Activated T-cell treated with anti-CD3 and anti-CD28 coated beads, Interleukin-2, amount 50 U/mL, for 4 hours (primary cell): Measurements from ENCODE around the gene CHD9. TPM values are rescaled to one million over a fixed set of nuclear protein-coding genes. Genes with fewer than 3 reads are reported as not detected.
A peak's percentile ranks its signal among the peaks of the same experiment; 100 is the strongest.

Experiments used
- ATAC-seq, 2 donors: fragments of 200-7000 bp; cut with Tn5 transposase; one replicate each; pipeline ENCODE4 v1.10.0; 2021
- DNase-seq: peaks from one replicate; pipeline ENCODE4 v3.0.0-alpha.2; 2020
- H3K27me3 Mint-ChIP-seq: one replicate; pipeline ENCODE4 v1.8.0; 2021; ENCODE audit warnings: low read depth, mixed read lengths
- H3K36me3 Mint-ChIP-seq: one replicate; pipeline ENCODE4 v1.8.0; 2022; ENCODE audit warnings: mixed read lengths; ENCODE audit not compliant: insufficient read depth
- H3K4me1 Mint-ChIP-seq: one replicate; pipeline ENCODE4 v1.8.0; 2021; ENCODE audit warnings: low read depth, mixed read lengths
- H3K4me3 Mint-ChIP-seq: one replicate; pipeline ENCODE4 v1.8.0; 2021; ENCODE audit warnings: mild to moderate bottlenecking, moderate library complexity, mixed read lengths
- H3K9me3 Mint-ChIP-seq: one replicate; pipeline ENCODE4 v1.8.0; 2021; ENCODE audit warnings: mixed read lengths
- total RNA-seq, 3 donors: library from RNA; stranded (reverse); gene quantifications; one replicate each; pipeline ENCODE4 v1.2.1, GENCODE V29; 2021

Gene CHD9
- total RNA-seq, 3 donors from 2014 or later: 10.8 to 12.7 (median 11.7) TPM

GRCh38 chr16:53089434-53090285 lies 34.9 kb downstream of the CHD9 start:
- Mint-ChIP-seq H3K4me3 (no peak overlapping the region), H3K27me3 (peaks cover 2% of the 10 kb centered on the region), H3K4me1 (peaks cover 35% of the 10 kb centered on the region), H3K36me3 (peaks cover 2% of the 10 kb centered on the region), H3K9me3 (no peaks in the 10 kb centered on the region)
- ATAC-seq (no peak), DNase-seq (no peak)

- Mint-ChIP-seq H3K27me3 (peaks cover 2% of the 10 kb centered on the region), H3K36me3 (peaks cover 2% of the 10 kb centered on the region), H3K4me1 (peaks cover 35% of the 10 kb centered on the region), H3K9me3 (no peaks in the 10 kb centered on the region), H3K4me3 (no peak overlapping the region)
- ATAC-seq (no peak), DNase-seq (no peak)
Measured at GRCh38 chr16:53090286-53090590, 35.4 kb downstream of the CHD9 start.

GRCh38 chr16:53090591-53091411 lies 36.0 kb downstream of the CHD9 start:
- DNase-seq (no peak), ATAC-seq (peak in 1 of 2 donors; percentile 30)
- no peaks in the 10 kb centered on the region for H3K36me3 Mint-ChIP-seq
- H3K9me3 Mint-ChIP-seq: no peaks in the 10 kb centered on the region
- H3K27me3 Mint-ChIP-seq: peaks cover 2% of the 10 kb centered on the region
- H3K4me1 Mint-ChIP-seq: peaks cover 35% of the 10 kb centered on the region
- no peak overlapping the region for H3K4me3 Mint-ChIP-seq

- Mint-ChIP-seq H3K36me3 (no peaks in the 10 kb centered on the region), H3K4me3 (peak overlapping the region; percentile 39), H3K9me3 (no peaks in the 10 kb centered on the region), H3K27me3 (peaks cover 2% of the 10 kb centered on the region), H3K4me1 (peaks cover 35% of the 10 kb centered on the region)
- ATAC-seq (peak; percentile 60 to 61), DNase-seq (no peak)
Measured at GRCh38 chr16:53091466-53092211, 36.8 kb downstream of the CHD9 start.

- Mint-ChIP-seq H3K4me1 (peaks cover 36% of the 10 kb centered on the region), H3K9me3 (no peaks in the 10 kb centered on the region), H3K27me3 (peaks cover 2% of the 10 kb centered on the region), H3K36me3 (no peaks in the 10 kb centered on the region), H3K4me3 (no peak overlapping the region)
- no peak for ATAC-seq
- DNase-seq: no peak
Measured at GRCh38 chr16:53092284-53092683, 37.5 kb downstream of the CHD9 start.

GRCh38 chr16:53093162-53093744 lies 38.5 kb downstream of the CHD9 start:
- DNase-seq: no peak
- Mint-ChIP-seq H3K4me1 (peaks cover 38% of the 10 kb centered on the region), H3K36me3 (no peaks in the 10 kb centered on the region)

GRCh38 chr16:53094013-53094630 lies 39.3 kb downstream of the CHD9 start:
- Mint-ChIP-seq H3K9me3 (no peaks in the 10 kb centered on the region), H3K27me3 (peaks cover 2% of the 10 kb centered on the region), H3K4me3 (no peak overlapping the region), H3K36me3 (no peaks in the 10 kb centered on the region), H3K4me1 (peaks cover 47% of the 10 kb centered on the region)
- ATAC-seq (no peak), DNase-seq (no peak)

More at GRCh38 chr16:53093162-53093744, 38.5 kb downstream of the CHD9 start:
- Mint-ChIP-seq H3K9me3 (no peaks in the 10 kb centered on the region), H3K4me3 (no peak overlapping the region), H3K27me3 (peaks cover 2% of the 10 kb centered on the region)
- no peak for ATAC-seq

- peaks cover 38% of the 10 kb centered on the region for H3K4me1 Mint-ChIP-seq
Measured at GRCh38 chr16:53097190-53097589, 42.4 kb downstream of the CHD9 start.

GRCh38 chr16:53098526-53099317 lies 43.9 kb downstream of the CHD9 start:
- Mint-ChIP-seq H3K27me3 (no peaks in the 10 kb centered on the region), H3K9me3 (no peaks in the 10 kb centered on the region), H3K4me1 (peaks cover 33% of the 10 kb centered on the region), H3K36me3 (no peaks in the 10 kb centered on the region), H3K4me3 (peak overlapping the region; percentile 79)
- peak; percentile 56 to 69 for ATAC-seq
- DNase-seq: peak; percentile 27

More at GRCh38 chr16:53097190-53097589, 42.4 kb downstream of the CHD9 start:
- DNase-seq (no peak), ATAC-seq (no peak)
- Mint-ChIP-seq H3K9me3 (no peaks in the 10 kb centered on the region), H3K4me3 (no peak overlapping the region), H3K27me3 (no peaks in the 10 kb centered on the region), H3K36me3 (no peaks in the 10 kb centered on the region)

GRCh38 chr16:53099318-53100130 lies 44.7 kb downstream of the CHD9 start:
- Mint-ChIP-seq H3K27me3 (no peaks in the 10 kb centered on the region), H3K4me1 (peaks cover 26% of the 10 kb centered on the region), H3K36me3 (no peaks in the 10 kb centered on the region), H3K4me3 (peak overlapping the region; percentile 79), H3K9me3 (no peaks in the 10 kb centered on the region)
- peak; percentile 69 to 72 for ATAC-seq
- peak; percentile 44 for DNase-seq

- DNase-seq: no peak
- no peaks in the 10 kb centered on the region for H3K9me3 Mint-ChIP-seq
- H3K27me3 Mint-ChIP-seq: no peaks in the 10 kb centered on the region
- ATAC-seq: no peak
- H3K36me3 Mint-ChIP-seq: no peaks in the 10 kb centered on the region
- peaks cover 26% of the 10 kb centered on the region for H3K4me1 Mint-ChIP-seq
- H3K4me3 Mint-ChIP-seq: peak overlapping the region; percentile 79
Measured at GRCh38 chr16:53100131-53100748, 45.4 kb downstream of the CHD9 start.

GRCh38 chr16:53100889-53101288 lies 46.1 kb downstream of the CHD9 start:
- no peak overlapping the region for H3K4me3 Mint-ChIP-seq
- H3K36me3 Mint-ChIP-seq: no peaks in the 10 kb centered on the region
- no peaks in the 10 kb centered on the region for H3K27me3 Mint-ChIP-seq
- DNase-seq (no peak), ATAC-seq (no peak)
- peaks cover 26% of the 10 kb centered on the region for H3K4me1 Mint-ChIP-seq
- H3K9me3 Mint-ChIP-seq: no peaks in the 10 kb centered on the region
